B cell (primary cell): ENCODE measurements around the gene OLFM3. TPM values are rescaled to one million over a fixed set of nuclear protein-coding genes. Genes with fewer than 3 reads are reported as not detected.

Experiments
- ATAC-seq: fragments of 200-7000 bp; cut with Tn5 transposase; one replicate; pipeline ENCODE4 v1.10.0; 2021; ENCODE audit warnings: low read depth, mild to moderate bottlenecking, moderate number of reproducible peaks, moderate library complexity
- CTCF ChIA-PET: fragments of 350-600 bp; sonication (Branson Sonifier 250); formaldehyde crosslinking; loops from one replicate; lab custom pipeline; 2021; ENCODE audit warnings: antibody characterized with exemption, inconsistent platforms; lab: Charles Lee
- POLR2A ChIA-PET: fragments of 350-600 bp; sonication (Branson Sonifier 250); formaldehyde crosslinking; loops from one replicate; lab custom pipeline; 2021; ENCODE audit warnings: antibody characterized with exemption; lab: Charles Lee
- DNase-seq: peaks from one replicate; pipeline ENCODE4 v3.0.0; 2013
- H2AFZ ChIP-seq: 2 replicates; pipeline ENCODE4 v1.6.1; 2012; ENCODE audit warnings: mild to moderate bottlenecking, low read depth, low read length; ENCODE audit not compliant: insufficient read depth, poor library complexity, severe bottlenecking
- H3K27ac ChIP-seq, 2 donors: 1 replicate in 1 of 2; 2 replicates in 1 of 2; pipeline ENCODE4 v1.5.1; 2012 to 2013; ENCODE audit warnings: low read length in 2 of 2, mild to moderate bottlenecking in 2 of 2, moderate library complexity in 1 of 2
- H3K27me3 ChIP-seq, 4 experiments: fragments of 200-600 bp in 1 of 4; sonication (generic) in 1 of 4; replicated peaks in 1 of 4; 1 replicate in 2 of 4; 2 replicates in 2 of 4; pipeline versions ENCODE4 v1.6.1 to v1.7.0; 2013 to 2016; ENCODE audit warnings: low read length in 3 of 4, mild to moderate bottlenecking in 2 of 4, mixed read lengths in 1 of 4, moderate library complexity in 1 of 4; ENCODE audit not compliant: insufficient read depth in 4 of 4, control insufficient read depth in 3 of 4; ENCODE audit errors: control extremely low read depth in 1 of 4
- H3K36me3 ChIP-seq, 2 experiments: replicated peaks in 1 of 2; 1 replicate in 1 of 2; 2 replicates in 1 of 2; pipeline versions ENCODE4 v1.6.1 to v1.7.1; 2013; ENCODE audit warnings: low read length in 1 of 2; ENCODE audit not compliant: insufficient read depth in 2 of 2, control insufficient read depth in 1 of 2; ENCODE audit errors: control extremely low read depth in 1 of 2, extremely low read depth in 1 of 2
- H3K4me1 ChIP-seq, 2 donors: fragments of 200-600 bp in 1 of 2; sonication (generic) in 1 of 2; 1 replicate in 1 of 2; 2 replicates in 1 of 2; pipeline versions ENCODE4 v1.5.1 to v1.6.1; 2013 to 2017; ENCODE audit warnings: low read length in 2 of 2; ENCODE audit not compliant: control insufficient read depth in 2 of 2, insufficient read depth in 2 of 2
- H3K4me2 ChIP-seq: replicated peaks from 2 replicates; pipeline ENCODE3; 2012; ENCODE audit warnings: mild to moderate bottlenecking, low read depth, low read length; ENCODE audit not compliant: poor library complexity, severe bottlenecking
- H3K4me3 ChIP-seq, 5 experiments: fragments of 200-600 bp in 1 of 5; sonication (generic) in 1 of 5; 1 replicate in 3 of 5; 2 replicates in 2 of 5; pipeline versions ENCODE4 v1.5.1 to v1.7.0; 2011 to 2016; ENCODE audit warnings: low read length in 4 of 5, mild to moderate bottlenecking in 4 of 5, low read depth in 2 of 5, control low read depth in 1 of 5, moderate library complexity in 1 of 5; ENCODE audit not compliant: insufficient read depth in 1 of 5; ENCODE audit errors: control extremely low read depth in 1 of 5, extremely low read depth in 1 of 5
- H3K79me2 ChIP-seq: fragments of 200-600 bp; sonication (generic); one replicate; pipeline ENCODE4 v1.6.0; 2016; ENCODE audit warnings: low read length; ENCODE audit not compliant: control insufficient read depth, insufficient read depth
- H3K9ac ChIP-seq: fragments of 200-600 bp; sonication (generic); 2 replicates; pipeline ENCODE4 v1.6.1; 2017; ENCODE audit warnings: mild to moderate bottlenecking, low read length, moderate library complexity
- H3K9me3 ChIP-seq, 3 donors: one replicate each; pipeline versions ENCODE4 v1.6.1 to v1.7.1; 2013; ENCODE audit warnings: low read length in 2 of 3; ENCODE audit not compliant: control insufficient read depth in 2 of 3, insufficient read depth in 1 of 3; ENCODE audit errors: control extremely low read depth in 1 of 3
- H4K20me1 ChIP-seq: 2 replicates; pipeline ENCODE4 v1.6.0; 2012; ENCODE audit warnings: mild to moderate bottlenecking, low read length; ENCODE audit not compliant: insufficient read depth, control insufficient read depth, poor library complexity, severe bottlenecking
- H3K27ac Mint-ChIP-seq: one replicate; pipeline ENCODE4 v1.8.0; 2021; ENCODE audit warnings: mixed read lengths
- H3K27me3 Mint-ChIP-seq: one replicate; pipeline ENCODE4 v1.8.0; 2021; ENCODE audit warnings: mixed read lengths
- H3K4me1 Mint-ChIP-seq: one replicate; pipeline ENCODE4 v1.8.0; 2021; ENCODE audit warnings: mixed read lengths
- H3K4me3 Mint-ChIP-seq: one replicate; pipeline ENCODE4 v1.8.0; 2021; ENCODE audit warnings: mixed read lengths
- H3K9me3 Mint-ChIP-seq: one replicate; pipeline ENCODE4 v1.8.0; 2022; ENCODE audit warnings: mixed read lengths; ENCODE audit not compliant: insufficient read depth
- CTCF ChIP-seq: fragments of 200-600 bp; IDR thresholded peaks from one replicate; pipeline ENCODE4 v1.8.0; 2022; ENCODE audit warnings: antibody characterized with exemption, mild to moderate bottlenecking
- EZH2 ChIP-seq: IDR thresholded peaks from 2 replicates; pipeline ENCODE4 v1.6.1; 2012; ENCODE audit warnings: borderline replicate concordance, low read depth, mild to moderate bottlenecking, moderate library complexity, low read length; ENCODE audit not compliant: insufficient read depth, poor library complexity, severe bottlenecking
- WGBS: methylation state at CpG from one replicate; pipeline ENCODE4 v1.1.5; 2013; ENCODE audit warnings: missing lambda C conversion rate; ENCODE audit not compliant: insufficient coverage; 5-methylcytosine and 5-hydroxymethylcytosine counted together
- intact Hi-C: fragments of 100-400 bp; cut with micrococcal nuclease; formaldehyde crosslinking; loops from one replicate; pipeline ENCODE4 v1.10.0; 2022
- polyA plus RNA-seq: library from polyadenylated mRNA; depleted of rRNA; stranded (reverse); fragments of >200 nt; gene quantifications from 2 replicates; pipeline ENCODE4 v1.2.3, GENCODE V29; 2012
- total RNA-seq, 2 donors: library from RNA; stranded (reverse); fragments of 120-200 nt in 1 of 2; gene quantifications; 1 replicate in 1 of 2; 2 replicates in 1 of 2; pipeline versions ENCODE4 v1.2.3 to v1.2.4, GENCODE V29; 2013 to 2022

Gene OLFM3
- total and polyA plus RNA-seq, 2 donors (not counting 1 experiment from before 2014, with no cell fraction given), result not detected

DNA sequence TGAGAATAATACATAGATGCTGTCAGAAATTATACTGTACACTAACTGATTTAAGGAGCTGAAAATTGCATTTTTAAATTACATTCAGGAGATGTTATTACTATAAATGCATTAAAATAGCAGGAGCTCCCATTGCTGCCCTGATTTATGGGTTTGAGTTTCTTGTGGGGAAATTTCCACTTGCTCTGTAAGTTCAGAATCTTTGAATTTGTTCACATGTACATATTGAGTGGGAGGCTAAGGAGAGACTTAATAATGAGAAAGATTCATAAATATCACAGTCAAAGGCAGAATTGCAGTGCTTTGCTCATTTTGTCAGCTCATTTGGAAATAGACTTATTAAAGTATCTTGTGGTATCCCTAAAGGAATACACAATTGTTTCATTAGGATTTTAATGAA, 170.3 kb downstream of the OLFM3 start:
- POLR2A ChIA-PET, result no interaction called here
- Histone ChIP-seq H3K9ac (no peak overlapping the region), H3K27me3 (no peaks in the 10 kb centered on the region), H3K9me3 (no peaks in the 10 kb centered on the region), H3K79me2 (no peaks in the 10 kb centered on the region), H4K20me1 (no peaks in the 10 kb centered on the region), H2AFZ (no peak overlapping the region), H3K4me3 (no peak overlapping the region), H3K4me1 (no peaks in the 10 kb centered on the region), H3K27ac (no peak overlapping the region), H3K36me3 (no peaks in the 10 kb centered on the region), H3K4me2 (no peak overlapping the region)
- ATAC-seq (no peak), DNase-seq (no peak)
- intact Hi-C loops, result no loop called here
- Mint-ChIP-seq H3K27me3 (no peaks in the 10 kb centered on the region), H3K4me1 (no peaks in the 10 kb centered on the region), H3K4me3 (no peak overlapping the region), H3K9me3 (no peaks in the 10 kb centered on the region), H3K27ac (no peak overlapping the region)
- CTCF ChIA-PET, result no interaction called here
- TF ChIP-seq CTCF (no peak), EZH2 (no peak)

GRCh38 chr1:101820071-101820470, 176.7 kb downstream of the OLFM3 start:
- CTCF ChIA-PET, result no interaction called here
- no CpG with 5 or more reads among the region's 1 CpG for WGBS

More at GRCh38 chr1:101820071-101820470, 176.7 kb downstream of the OLFM3 start:
- no peaks in the 10 kb centered on the region for H3K27me3 ChIP-seq
- H3K9me3 ChIP-seq, result no peaks in the 10 kb centered on the region
- no peaks in the 10 kb centered on the region for H3K4me1 ChIP-seq
- Mint-ChIP-seq H3K4me3 (no peak overlapping the region), H3K27ac (no peak overlapping the region), H3K4me1 (no peaks in the 10 kb centered on the region), H3K9me3 (no peaks in the 10 kb centered on the region), H3K27me3 (no peaks in the 10 kb centered on the region)
- intact Hi-C loops, result no loop called here
- no peaks in the 10 kb centered on the region for H4K20me1 ChIP-seq
- no peak overlapping the region for H3K4me2 ChIP-seq
- H3K4me3 ChIP-seq, result no peak overlapping the region
- no peaks in the 10 kb centered on the region for H3K79me2 ChIP-seq
- no peak for DNase-seq
- ATAC-seq, result no peak
- no peaks in the 10 kb centered on the region for H3K36me3 ChIP-seq
- POLR2A ChIA-PET, result no interaction called here
- H2AFZ ChIP-seq, result no peak overlapping the region
- TF ChIP-seq CTCF, result no peak
- TF ChIP-seq EZH2, result no peak
- no peak overlapping the region for H3K9ac ChIP-seq
- H3K27ac ChIP-seq, result no peak overlapping the region
